DOHH2 (cell line): ENCODE measurements around the gene ITPR2.

Experiments used
- H3F3A ChIP-seq: fragments of 200-600 bp; sonication (generic), shearing (Covaris generic); 2 replicates; pipeline ENCODE4 v1.6.0; 2016; ENCODE audit warnings: antibody characterized with exemption, mild to moderate bottlenecking; ENCODE audit not compliant: control insufficient read depth, insufficient read depth
- H3K27ac ChIP-seq: fragments of 200-600 bp; sonication (generic); 2 replicates; pipeline ENCODE4 v1.5.1; 2014; ENCODE audit warnings: low read depth, mild to moderate bottlenecking, low read length, moderate library complexity
- H3K27me3 ChIP-seq: fragments of 200-600 bp; sonication (generic); 2 replicates; pipeline ENCODE4 v1.6.1; 2014; ENCODE audit warnings: mild to moderate bottlenecking, low read length, mixed read lengths; ENCODE audit not compliant: control insufficient read depth
- H3K36me3 ChIP-seq: fragments of 200-600 bp; sonication (generic); 2 replicates; pipeline ENCODE4 v1.6.1; 2014; ENCODE audit warnings: mild to moderate bottlenecking, low read length, moderate library complexity, mixed read lengths; ENCODE audit not compliant: control insufficient read depth
- H3K4me1 ChIP-seq: fragments of 200-600 bp; sonication (generic); 2 replicates; pipeline ENCODE4 v1.6.1; 2014; ENCODE audit warnings: mild to moderate bottlenecking, low read length, mixed read lengths; ENCODE audit not compliant: control insufficient read depth
- H3K4me2 ChIP-seq: fragments of 200-600 bp; sonication (generic); 2 replicates; pipeline ENCODE4 v1.6.0; 2014; ENCODE audit warnings: mild to moderate bottlenecking, low read length, moderate library complexity
- H3K4me3 ChIP-seq: fragments of 200-600 bp; sonication (generic); 2 replicates; pipeline ENCODE4 v1.5.1; 2014; ENCODE audit warnings: mild to moderate bottlenecking, low read length, mixed read lengths
- H3K79me2 ChIP-seq: fragments of 200-600 bp; sonication (generic); 2 replicates; pipeline ENCODE4 v1.6.1; 2014; ENCODE audit warnings: mild to moderate bottlenecking, low read length, mixed read lengths; ENCODE audit not compliant: control insufficient read depth
- H3K9me2 ChIP-seq: fragments of 200-600 bp; sonication (generic); replicated peaks from 2 replicates; pipeline ENCODE4 v1.6.1; 2014; ENCODE audit warnings: mild to moderate bottlenecking, low read length, mixed read lengths; ENCODE audit not compliant: control insufficient read depth
- H3K9me3 ChIP-seq: fragments of 200-600 bp; sonication (generic); 2 replicates; pipeline ENCODE4 v1.6.1; 2014; ENCODE audit warnings: antibody characterized with exemption, low read length, mixed read lengths; ENCODE audit not compliant: control insufficient read depth, insufficient read depth
- H4K20me1 ChIP-seq: fragments of 200-600 bp; sonication (generic); 2 replicates; pipeline ENCODE4 v1.6.0; 2014; ENCODE audit warnings: low read depth, mild to moderate bottlenecking, antibody characterized with exemption, low read length, moderate library complexity; ENCODE audit not compliant: control insufficient read depth, insufficient read depth
- CTCF ChIP-seq: fragments of 200-600 bp; sonication (generic); IDR thresholded peaks from one replicate; pipeline ENCODE4 v1.5.1; 2014; ENCODE audit warnings: antibody characterized with exemption, mild to moderate bottlenecking, low read depth, low read length; ENCODE audit not compliant: poor library complexity, severe bottlenecking
- EZH2phosphoT487 ChIP-seq: fragments of 200-600 bp; sonication (generic); IDR thresholded peaks from 2 replicates; pipeline ENCODE4 v1.6.1; 2017; ENCODE audit warnings: borderline replicate concordance, mild to moderate bottlenecking, antibody characterized with exemption, low read length, moderate library complexity, mixed read lengths

The ITPR2 gene

GRCh38 chr12:26563552-26563951, 269.4 kb downstream of the ITPR2 start:
- Histone ChIP-seq H3K9me3 (no peaks in the 10 kb centered on the region), H3K36me3 (no peaks in the 10 kb centered on the region; the same call in 1 of the 2 replicates), H3K79me2 (no peaks in the 10 kb centered on the region), H3K4me1 (no peaks in the 10 kb centered on the region), H3K4me2 (no peak overlapping the region), H3K27ac (no peak overlapping the region), H3K27me3 (no peaks in the 10 kb centered on the region), H3F3A (no peaks in the 10 kb centered on the region), H4K20me1 (no peaks in the 10 kb centered on the region), H3K9me2 (no peaks in the 10 kb centered on the region), H3K4me3 (no peak overlapping the region)
- TF ChIP-seq EZH2phosphoT487 (no peak), CTCF (no peak)

GRCh38 chr12:26557326-26557725, 275.7 kb downstream of the ITPR2 start:
- Histone ChIP-seq H3K9me2 (no peaks in the 10 kb centered on the region), H3K4me2 (no peak overlapping the region), H3K27me3 (no peaks in the 10 kb centered on the region), H3K4me3 (no peak overlapping the region), H3K79me2 (no peaks in the 10 kb centered on the region), H3F3A (no peaks in the 10 kb centered on the region), H3K4me1 (no peaks in the 10 kb centered on the region), H3K36me3 (peaks cover 12% of the 10 kb centered on the region; the same call in 1 of the 2 replicates), H3K9me3 (no peaks in the 10 kb centered on the region), H4K20me1 (no peaks in the 10 kb centered on the region), H3K27ac (no peak overlapping the region)
- TF ChIP-seq EZH2phosphoT487 = no peak
- TF ChIP-seq CTCF = no peak

GRCh38 chr12:26556916-26557315, 276.1 kb downstream of the ITPR2 start:
- H3F3A ChIP-seq = no peaks in the 10 kb centered on the region
- H3K79me2 ChIP-seq = no peaks in the 10 kb centered on the region
- TF ChIP-seq CTCF (no peak), EZH2phosphoT487 (no peak)
- peaks cover 12% of the 10 kb centered on the region; the same call in 1 of the 2 replicates for H3K36me3 ChIP-seq
- no peaks in the 10 kb centered on the region for H3K9me2 ChIP-seq
- H3K4me1 ChIP-seq = no peaks in the 10 kb centered on the region
- no peak overlapping the region for H3K4me2 ChIP-seq
- no peaks in the 10 kb centered on the region for H4K20me1 ChIP-seq
- no peaks in the 10 kb centered on the region for H3K9me3 ChIP-seq
- H3K4me3 ChIP-seq = no peak overlapping the region
- H3K27ac ChIP-seq = no peak overlapping the region
- no peaks in the 10 kb centered on the region for H3K27me3 ChIP-seq
